GM12891 (cell line): ENCODE data around the gene FAM156B.
"Not testable (repeated sequence)": the region's sequence is repeated elsewhere in the genome, so short reads cannot be mapped to it uniquely, and the experiment has no call there.

Experiments
- PAX5 ChIP-seq: IDR thresholded peaks from 2 replicates; pipeline ENCODE4 v1.6.1; 2011; ENCODE audit warnings: low read length, moderate library complexity, mild to moderate bottlenecking; ENCODE audit not compliant: insufficient read depth, severe bottlenecking
- POLR2A ChIP-seq: IDR thresholded peaks from 2 replicates; pipeline ENCODE4 v1.6.1; 2011; ENCODE audit warnings: low read depth, low read length, control low read depth
- POLR2AphosphoS5 ChIP-seq: IDR thresholded peaks from 2 replicates; pipeline ENCODE4 v1.6.1; 2011; ENCODE audit warnings: low read depth, low read length, control low read depth
- SPI1 ChIP-seq: IDR thresholded peaks from 2 replicates; pipeline ENCODE4 v1.6.1; 2011; ENCODE audit warnings: low read depth, low read length, control low read depth
- TAF1 ChIP-seq: IDR thresholded peaks from 2 replicates; pipeline ENCODE4 v1.6.1; 2011; ENCODE audit warnings: low read depth, low read length, control low read depth

GRCh38 chrX:52935470-52935784 is 38.3 kb downstream of the FAM156B start:
- TF ChIP-seq POLR2A, POLR2AphosphoS5, SPI1, TAF1, PAX5: not testable (repeated sequence)
